HG03520 (cell line): ENCODE results near the gene SNX17.
"Not testable (repeated sequence)": the region's sequence is repeated elsewhere in the genome, so short reads cannot be mapped to it uniquely, and the experiment has no call there.

ENCODE experiments used
- ATAC-seq: cut with Tn5 transposase; IDR thresholded peaks from one replicate; pipeline ENCODE4 v1.9.1; 2021; ENCODE audit warnings: mild to moderate bottlenecking, moderate library complexity; ENCODE audit not compliant: unreplicated experiment

Gene SNX17

GRCh38 chr2:27370026-27370815 is at the start of gene SNX17, which contains the start of gene EIF2B4:
TSS of gene SNX17 (plus strand) at chr2:27370616. CDS start at chr2:27370744, 128 bp downstream.
TSS of gene EIF2B4 (minus strand) at chr2:27370338. CDS start at chr2:27370314, 24 bp downstream.
- peak; percentile 90 for ATAC-seq

- ATAC-seq = no peak
These were observed 49.4 kb upstream of the SNX17 start for GRCh38 chr2:27320958-27321543.

DNA sequence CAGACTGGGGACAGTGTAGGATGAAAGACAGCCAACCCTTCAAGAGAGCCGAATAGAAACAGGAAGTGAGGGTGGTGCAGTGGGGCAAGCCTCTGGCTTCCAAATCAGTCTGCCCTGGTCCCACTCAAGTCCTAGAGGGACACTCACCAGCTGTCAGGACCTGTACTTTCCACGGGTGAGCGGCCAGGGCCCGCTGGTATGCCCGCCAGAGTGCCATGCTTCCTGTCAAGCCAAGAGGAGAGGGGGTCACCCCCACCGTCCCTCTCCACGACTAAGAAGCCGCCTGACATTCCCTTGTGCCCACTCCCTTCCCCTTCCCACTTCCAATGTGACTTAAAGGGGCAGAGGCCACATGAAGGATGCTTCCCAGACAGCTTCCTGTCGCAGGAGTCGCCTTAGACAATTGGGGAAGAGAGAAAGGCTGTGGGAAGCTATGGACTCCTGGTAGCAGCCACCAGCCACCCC is 48.1 kb upstream of the SNX17 start:
- no peak for ATAC-seq

DNA sequence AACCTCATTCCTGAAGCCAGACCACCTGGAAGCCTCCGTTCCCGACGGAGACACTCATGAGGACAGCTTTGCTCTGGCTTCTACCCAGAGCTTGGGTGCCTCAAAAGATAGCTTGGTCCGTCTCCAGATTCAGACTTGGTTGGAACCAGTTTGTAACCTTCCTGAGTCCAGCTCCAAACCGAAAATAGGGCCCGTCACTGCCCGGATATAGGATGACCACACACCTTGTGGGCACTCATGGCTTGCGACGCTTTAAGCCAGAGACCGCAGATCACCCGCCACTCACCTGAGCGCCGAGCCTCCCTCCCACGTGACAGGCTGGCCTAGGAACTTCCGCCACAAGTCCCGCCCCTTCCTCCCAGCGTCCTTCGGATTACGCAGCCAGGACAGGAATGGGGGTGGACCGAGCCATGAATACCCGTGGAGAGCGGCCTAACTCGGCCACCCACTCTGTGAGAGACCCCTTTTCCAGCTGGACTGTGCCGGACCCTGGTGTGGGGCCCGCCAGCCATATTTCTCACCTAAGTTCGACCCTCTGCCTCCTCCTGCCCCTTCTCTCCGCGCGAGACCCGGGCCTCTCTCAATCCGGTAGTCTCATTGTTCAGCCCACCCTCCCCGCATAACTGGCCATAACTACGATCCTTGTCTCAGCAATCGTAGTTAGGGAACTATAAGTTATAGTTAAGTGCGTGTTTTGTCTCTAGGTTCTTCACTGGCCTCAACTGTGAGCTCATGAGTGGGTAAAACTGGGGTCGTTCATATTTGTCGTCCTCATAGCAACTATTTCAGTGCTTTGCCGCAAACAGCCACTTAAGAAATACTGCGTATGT is 47.4 kb upstream of the SNX17 start, which contains the start of gene MPV17:
Gene MPV17, minus strand, starts transcription at position 332 of the 830 bp plus-strand sequence. CDS start 580 bp downstream, outside the sequence.
- ATAC-seq = peak; percentile 89

- ATAC-seq = no peak
These were observed 46.7 kb upstream of the SNX17 start for GRCh38 chr2:27323596-27324285.

DNA sequence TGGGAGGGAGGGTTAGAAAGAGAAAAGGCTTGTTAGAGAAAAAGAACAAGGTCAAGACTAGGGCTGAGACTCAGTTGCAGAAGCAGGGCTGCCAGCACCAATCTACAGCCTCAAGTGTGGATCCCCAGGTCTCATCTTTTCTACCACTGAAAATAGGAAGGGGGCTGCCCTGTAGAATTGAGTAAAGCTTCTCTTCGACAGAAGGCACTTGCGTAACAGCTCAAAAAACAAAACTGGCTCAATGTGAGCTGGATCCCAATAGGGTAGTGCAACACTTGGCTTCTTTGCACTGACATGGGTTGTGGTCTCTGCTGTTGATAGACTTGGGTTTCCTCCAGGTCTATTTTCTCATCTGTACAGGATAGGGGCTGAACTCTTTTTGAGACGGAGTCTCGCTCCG is 45.7 kb upstream of the SNX17 start:
- ATAC-seq = no peak

- no peak for ATAC-seq
These were observed 35.1 kb upstream of the SNX17 start for GRCh38 chr2:27335311-27335710.

DNA sequence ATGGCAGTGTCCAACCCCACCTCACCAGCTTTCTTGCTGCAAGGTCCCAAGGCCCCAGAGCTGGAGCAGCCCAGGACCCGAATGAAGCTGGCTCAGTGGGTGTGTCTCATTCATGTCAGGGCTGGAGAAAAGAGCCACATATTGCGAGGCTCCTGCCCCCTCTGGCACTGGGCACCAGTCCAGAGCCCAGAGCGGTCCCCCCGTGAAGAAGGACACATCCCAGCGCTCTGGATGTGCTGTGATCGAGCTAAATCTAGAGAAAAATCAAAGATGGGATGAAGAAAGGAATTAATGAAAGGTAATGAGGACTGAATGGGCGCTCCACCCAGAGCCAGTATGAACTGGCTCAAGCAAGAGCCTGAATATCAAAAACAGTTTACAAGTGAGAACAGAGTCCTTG is 34.2 kb upstream of the SNX17 start:
- no peak for ATAC-seq

GRCh38 chr2:27347641-27348040 is 22.8 kb upstream of the SNX17 start:
- ATAC-seq = no peak

DNA sequence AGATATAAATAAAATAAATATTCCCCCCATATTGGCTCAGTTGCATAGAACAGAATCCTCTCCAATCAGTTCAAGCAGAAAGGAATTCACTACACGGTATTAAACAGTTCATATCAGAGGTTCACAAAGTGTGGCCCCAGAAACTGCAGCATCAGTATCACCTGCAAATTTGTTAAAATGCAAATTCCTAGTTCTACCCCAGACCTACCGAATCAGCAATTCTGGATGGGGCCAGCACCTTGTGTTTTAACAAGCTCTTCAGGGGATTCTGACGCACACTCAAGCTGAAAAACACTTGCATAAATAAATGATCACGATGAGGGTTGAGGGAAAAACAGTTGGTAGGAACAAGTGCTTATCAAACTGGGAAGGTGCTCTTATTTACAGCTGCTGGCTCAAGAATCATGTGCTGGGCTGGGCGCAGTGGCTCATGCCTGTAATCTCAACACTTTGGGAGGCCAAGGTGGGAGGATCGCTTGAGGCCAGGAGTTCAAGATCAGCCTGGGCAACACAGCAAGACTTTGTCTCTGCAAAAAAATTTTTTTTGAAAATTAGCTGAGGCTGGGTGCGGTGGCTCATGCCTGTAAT is 20.2 kb upstream of the SNX17 start:
- ATAC-seq = no peak

GRCh38 chr2:27351802-27352598 is 18.4 kb upstream of the SNX17 start:
- ATAC-seq = no peak

- ATAC-seq = not testable (repeated sequence)
These were observed 17.0 kb upstream of the SNX17 start for GRCh38 chr2:27353386-27353761.

GRCh38 chr2:27353762-27354596 is 16.4 kb upstream of the SNX17 start:
- ATAC-seq = no peak

- ATAC-seq = no peak
These were observed 15.9 kb upstream of the SNX17 start for GRCh38 chr2:27354597-27354927.

DNA sequence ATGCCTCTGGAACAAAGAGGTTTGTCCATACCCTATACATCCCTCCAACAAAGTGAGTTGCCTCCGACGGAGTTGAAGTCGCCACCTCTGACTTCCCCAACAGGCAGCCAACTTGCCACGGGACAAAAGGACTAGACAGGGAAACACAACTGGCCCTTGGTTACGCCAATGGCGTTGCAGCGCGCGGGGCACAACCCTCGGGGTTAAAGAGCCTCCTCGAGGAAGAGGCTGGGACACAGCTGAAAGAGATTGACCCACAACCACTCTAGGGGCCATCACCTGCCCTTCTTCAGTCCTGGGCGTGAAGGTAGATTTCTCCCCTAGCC is 14.4 kb upstream of the SNX17 start:
- ATAC-seq = peak; percentile 35

DNA sequence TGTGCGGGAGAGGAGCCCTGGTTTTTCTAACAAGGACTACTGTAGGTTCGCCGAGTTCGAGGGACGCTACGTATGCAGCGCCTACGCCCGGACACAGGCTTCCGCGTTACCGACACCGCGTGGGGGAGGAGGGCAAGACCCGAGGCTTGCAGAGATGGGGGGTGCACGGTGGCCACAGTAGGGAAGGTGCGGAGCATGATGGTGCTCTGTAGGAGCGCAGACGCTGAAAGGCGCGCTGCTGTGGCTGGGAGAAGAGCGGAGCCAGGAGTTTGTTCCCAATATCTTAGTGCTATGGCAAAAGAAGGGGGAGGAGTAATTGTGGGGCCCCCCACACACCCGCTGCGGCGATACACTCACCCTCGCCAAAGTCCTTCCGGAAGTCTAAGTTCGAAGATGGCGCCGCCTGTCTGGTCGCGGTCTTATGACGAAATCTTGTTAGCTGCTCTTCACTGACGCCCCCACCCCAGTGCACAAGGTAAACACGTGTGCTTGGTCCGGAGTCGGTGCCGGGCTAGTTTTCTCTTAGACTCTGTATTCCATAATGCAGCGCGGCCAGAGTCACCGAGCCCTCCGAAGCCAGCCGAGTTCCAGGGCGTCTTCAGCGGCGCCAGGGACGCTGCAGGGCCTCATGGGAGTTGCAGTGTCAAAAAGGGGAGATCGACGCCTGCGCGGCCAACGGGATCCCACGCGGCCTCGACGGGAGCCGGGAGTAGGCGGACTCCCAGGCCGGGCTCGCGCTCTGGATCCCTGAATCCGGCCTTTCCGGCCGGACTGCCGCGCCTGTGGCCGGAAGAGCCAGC is 13.8 kb upstream of the SNX17 start, which contains the start of gene GTF3C2:
Gene GTF3C2, minus strand, starts transcription at position 383 of the 800 bp plus-strand sequence. CDS start 13,210 bp downstream, outside the sequence.
- peak; percentile 77 for ATAC-seq

GRCh38 chr2:27362678-27363420 is 7.6 kb upstream of the SNX17 start:
- ATAC-seq = no peak
